T47D (cell line): ENCODE data around the gene CAMK1D.
A peak's percentile ranks its signal among the peaks of the same experiment; 100 is the strongest.

Experiments
- DNase-seq, 2 experiments: peaks; one replicate each; pipeline versions ENCODE4 v3.0.0 to v3.0.0-alpha.2; 2011 to 2012; ENCODE audit warnings: low read depth in 1 of 2, low spot score in 1 of 2
- JUND ChIP-seq: IDR thresholded peaks from 2 replicates; pipeline ENCODE4 v1.6.1; 2012; ENCODE audit warnings: low read depth
- in situ Hi-C: cut with HindIII; loops from 2 replicates; pipeline ENCODE4 v1.10.0; 2016; ENCODE audit warnings: low sequenced_read_pairs, low pct_unique_long_range_greater_than_20kb

Gene CAMK1D

GRCh38 chr10:12638103-12638502, 288.8 kb downstream of the CAMK1D start:
- no peak for TF ChIP-seq JUND
- DNase-seq, result no peak
- in situ Hi-C loops, result no loop called here

- DNase-seq, result no peak
- TF ChIP-seq JUND, result no peak
- in situ Hi-C loops, result no loop called here
Observed at GRCh38 chr10:12638781-12639180, 289.4 kb downstream of the CAMK1D start.

DNA sequence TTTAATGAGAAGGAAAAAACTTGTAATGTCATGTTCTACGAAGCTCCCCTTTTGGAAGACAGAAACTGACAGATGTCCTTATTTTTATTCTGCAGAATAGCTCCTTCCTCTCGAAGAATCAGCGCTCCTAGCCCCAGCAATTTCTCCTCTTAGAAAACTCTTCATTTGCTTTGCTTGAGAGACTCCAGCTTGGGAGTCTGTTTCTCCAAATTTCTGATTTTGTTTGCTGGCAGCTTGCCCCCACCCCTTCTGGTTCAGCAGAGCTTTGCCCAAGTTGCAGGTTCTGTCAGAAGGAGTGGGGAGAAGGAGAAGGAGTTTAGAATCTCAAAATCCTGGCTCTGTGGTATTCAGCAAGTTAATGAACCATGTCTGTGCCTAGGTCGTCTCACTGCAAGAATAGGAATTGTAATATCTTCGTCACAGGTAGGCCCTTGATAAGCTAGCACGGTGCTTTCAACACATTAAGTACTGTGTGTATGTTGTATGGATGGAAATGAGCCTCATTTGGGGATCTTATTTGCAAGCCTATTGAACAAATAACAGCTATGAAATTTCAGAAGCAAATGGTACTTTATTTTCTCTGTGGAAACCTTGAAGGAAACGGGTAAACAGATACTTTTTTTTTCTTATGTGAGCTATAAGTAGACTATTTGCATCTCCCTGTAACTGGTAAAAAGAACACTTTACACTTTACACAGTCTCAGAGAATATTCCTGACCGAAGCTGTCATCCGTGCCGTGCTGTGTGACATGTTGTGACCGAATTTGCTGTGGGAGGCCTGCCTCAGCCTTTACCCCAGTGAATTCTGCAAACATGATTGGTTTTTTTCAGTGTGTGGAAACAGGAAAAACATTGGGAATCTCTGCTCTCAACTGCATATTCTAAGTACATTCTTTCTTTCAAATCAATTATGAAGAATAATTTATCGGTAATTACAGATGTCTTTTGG, 290.9 kb downstream of the CAMK1D start:
- DNase-seq, result no peak
- in situ Hi-C loops, result no loop called here

DNA sequence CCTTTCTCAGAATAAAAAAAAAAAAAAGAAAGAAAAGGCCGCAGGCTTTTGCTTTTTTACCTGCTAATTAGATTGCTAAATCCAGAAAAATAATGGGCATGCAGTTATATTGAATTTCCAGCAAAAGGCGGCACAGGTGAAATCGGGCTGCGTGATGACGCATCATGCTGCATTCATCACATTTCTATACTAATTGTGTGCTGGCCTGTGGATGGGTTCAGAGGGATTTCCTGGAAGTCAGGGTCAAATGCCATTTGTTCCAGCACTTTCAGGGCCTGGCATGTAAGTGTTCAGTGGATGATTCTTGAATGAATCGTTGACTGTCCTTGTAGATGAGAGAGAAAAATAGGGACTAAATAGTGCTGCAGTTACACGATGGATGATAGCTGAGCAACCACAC, 292.7 kb downstream of the CAMK1D start:
- no peak for TF ChIP-seq JUND
- in situ Hi-C loops, result no loop called here
- no peak for DNase-seq

More for the DNA sequence above, 290.9 kb downstream of the CAMK1D start:
- TF ChIP-seq JUND, result no peak

DNA sequence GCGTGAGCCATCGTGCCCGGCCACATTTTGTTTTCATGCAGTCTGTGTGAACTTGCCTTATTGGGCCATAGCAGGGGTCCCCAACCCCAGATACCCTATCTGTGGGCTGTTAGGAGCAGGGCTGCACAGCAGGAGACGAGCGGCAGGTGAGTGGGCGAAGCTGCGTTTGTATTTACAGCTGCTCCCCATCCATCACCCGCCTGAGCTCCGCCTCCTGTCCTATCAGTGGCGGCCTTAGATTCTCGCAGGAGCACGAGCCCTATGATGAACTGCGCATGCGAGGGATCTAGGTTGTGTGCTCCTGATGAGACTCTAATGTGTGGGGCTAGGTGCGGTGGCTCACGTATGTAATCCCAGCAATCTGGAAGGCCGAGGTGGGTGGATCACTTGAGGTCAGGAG, 293.9 kb downstream of the CAMK1D start:
- DNase-seq, result no peak
- no peak for TF ChIP-seq JUND
- in situ Hi-C loops, result no loop called here

GRCh38 chr10:12644380-12645144, 295.2 kb downstream of the CAMK1D start:
- DNase-seq, result no peak
- TF ChIP-seq JUND, result no peak
- in situ Hi-C loops, result no loop called here

- DNase-seq, result no peak
- no peak for TF ChIP-seq JUND
- in situ Hi-C loops, result no loop called here
Observed at GRCh38 chr10:12645449-12645848, 296.1 kb downstream of the CAMK1D start.

- TF ChIP-seq JUND, result no peak
- DNase-seq, result no peak
- in situ Hi-C loops, result no loop called here
Observed at GRCh38 chr10:12649012-12649584, 299.8 kb downstream of the CAMK1D start.

DNA sequence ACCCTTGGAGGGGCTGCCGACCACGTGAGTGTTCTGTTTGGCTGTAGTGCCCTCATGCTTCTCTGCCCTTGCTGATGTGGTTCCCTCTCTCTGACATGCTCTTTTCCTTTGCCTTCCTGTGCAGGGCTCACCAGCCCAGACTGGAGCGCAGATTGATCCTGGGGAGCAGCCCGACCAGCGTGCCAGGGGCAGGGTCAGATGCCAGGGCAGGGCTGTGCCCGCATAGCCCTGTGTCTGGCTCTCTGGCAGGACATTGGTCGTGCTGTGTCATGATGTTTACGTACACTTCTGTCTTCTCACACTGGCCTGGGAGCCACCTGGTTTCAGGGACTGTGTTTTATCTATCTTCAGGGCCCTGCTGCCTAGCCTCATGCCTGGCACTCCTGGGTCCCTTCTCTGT, 300.8 kb downstream of the CAMK1D start:
- TF ChIP-seq JUND, result no peak
- no peak for DNase-seq
- in situ Hi-C loops, result no loop called here

- TF ChIP-seq JUND, result no peak
- in situ Hi-C loops, result no loop called here
- DNase-seq, result no peak
Observed at GRCh38 chr10:12650538-12651298, 301.4 kb downstream of the CAMK1D start.

DNA sequence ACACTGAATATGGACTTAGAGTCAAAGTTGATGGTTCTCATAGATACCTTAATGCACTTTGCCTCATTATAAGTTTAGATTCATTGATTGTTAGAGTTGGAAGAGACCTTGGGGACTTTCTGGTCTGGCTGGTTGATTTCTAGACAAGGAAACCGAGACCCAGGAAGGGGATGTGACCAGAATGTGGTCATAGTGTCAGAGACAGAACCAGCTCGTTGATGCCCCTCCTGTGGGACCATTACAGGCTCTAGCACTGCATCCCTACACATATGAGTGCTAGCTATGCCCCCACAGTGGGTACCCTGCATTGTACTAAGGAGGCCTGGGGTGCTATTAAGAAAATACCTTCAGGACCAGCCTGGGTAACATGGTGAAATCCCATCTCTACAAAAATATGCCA, 306.6 kb downstream of the CAMK1D start:
- TF ChIP-seq JUND, result no peak
- in situ Hi-C loops, result no loop called here
- no peak for DNase-seq

GRCh38 chr10:12656518-12657142, 307.3 kb downstream of the CAMK1D start:
- in situ Hi-C loops, result no loop called here
- TF ChIP-seq JUND, result no peak
- peak; percentile 71 to 83 for DNase-seq
